Neural progenitor cell (in vitro differentiated cells): ENCODE measurements around the gene ATP10B. TPM values are rescaled to one million over a fixed set of nuclear protein-coding genes. Genes with fewer than 3 reads are reported as not detected.

ENCODE experiments used
- DNase-seq: peaks from one replicate; pipeline ENCODE4 v3.0.0-alpha.2; 2016; ENCODE audit warnings: low spot score
- H2AFZ ChIP-seq: fragments of 200-600 bp; sonication (generic); replicated peaks from 2 replicates; pipeline ENCODE4 v1.6.1; 2016; ENCODE audit warnings: antibody characterized with exemption
- H3F3A ChIP-seq: fragments of 200-600 bp; sonication (generic); 2 replicates; pipeline ENCODE4 v1.6.1; 2016; ENCODE audit warnings: antibody characterized with exemption, low read depth
- H3K27ac ChIP-seq: fragments of 200-600 bp; sonication (generic); 2 replicates; pipeline ENCODE4 v1.5.1; 2016; ENCODE audit warnings: mild to moderate bottlenecking
- H3K27me3 ChIP-seq: fragments of 200-600 bp; sonication (generic); 2 replicates; pipeline ENCODE4 v1.6.1; 2016; ENCODE audit warnings: mild to moderate bottlenecking, moderate library complexity
- H3K36me3 ChIP-seq: fragments of 200-600 bp; sonication (generic); 2 replicates; pipeline ENCODE4 v1.5.1; 2016
- H3K4me1 ChIP-seq: fragments of 200-600 bp; sonication (generic); 2 replicates; pipeline ENCODE4 v1.6.1; 2016; ENCODE audit warnings: mixed run types
- H3K4me2 ChIP-seq: fragments of 200-600 bp; sonication (generic); 2 replicates; pipeline ENCODE4 v1.6.1; 2016
- H3K4me3 ChIP-seq: fragments of 200-600 bp; sonication (generic); 2 replicates; pipeline ENCODE4 v1.5.1; 2016
- H3K79me2 ChIP-seq: fragments of 200-600 bp; sonication (generic); 2 replicates; pipeline ENCODE4 v1.6.1; 2016; ENCODE audit warnings: low read depth
- H3K9ac ChIP-seq: fragments of 200-600 bp; sonication (generic); 2 replicates; pipeline ENCODE4 v1.6.1; 2016
- H3K9me3 ChIP-seq: fragments of 200-600 bp; sonication (generic); 2 replicates; pipeline ENCODE4 v1.5.1; 2016; ENCODE audit warnings: low read depth
- H4K20me1 ChIP-seq: fragments of 200-600 bp; sonication (generic); 2 replicates; pipeline ENCODE4 v1.6.1; 2016; ENCODE audit warnings: low read depth
- H3K27ac Mint-ChIP-seq: 3 replicates; pipeline ENCODE4 v1.8.0; 2021; ENCODE audit warnings: mixed read lengths
- H3K27me3 Mint-ChIP-seq: 2 replicates; pipeline ENCODE4 v1.8.0; 2022; ENCODE audit warnings: low read depth, mild to moderate bottlenecking, inconsistent platforms, moderate library complexity, mixed read lengths; ENCODE audit not compliant: insufficient read depth
- H3K36me3 Mint-ChIP-seq: 3 replicates; pipeline ENCODE4 v1.8.0; 2021; ENCODE audit warnings: mixed read lengths
- H3K4me1 Mint-ChIP-seq: 3 replicates; pipeline ENCODE4 v1.8.0; 2021; ENCODE audit warnings: mixed read lengths
- H3K4me3 Mint-ChIP-seq: 3 replicates; pipeline ENCODE4 v1.8.0; 2021; ENCODE audit warnings: mild to moderate bottlenecking, moderate library complexity, mixed read lengths
- H3K9me3 Mint-ChIP-seq: 3 replicates; pipeline ENCODE4 v1.8.0; 2020; ENCODE audit warnings: mixed read lengths
- EZH2 ChIP-seq: fragments of 200-600 bp; sonication (generic); IDR thresholded peaks from 2 replicates; pipeline ENCODE4 v1.6.1; 2017; ENCODE audit warnings: antibody characterized with exemption, mild to moderate bottlenecking, moderate library complexity
- EZH2phosphoT487 ChIP-seq: fragments of 200-600 bp; sonication (generic); IDR thresholded peaks from 2 replicates; pipeline ENCODE4 v1.6.1; 2017; ENCODE audit warnings: antibody characterized with exemption
- total RNA-seq: library from RNA; depleted of rRNA; stranded (reverse); fragments of >200 nt; gene quantifications from 2 replicates; pipeline ENCODE4 v1.2.3, GENCODE V29; 2015; ENCODE audit warnings: low replicate concordance
- TF ChIP-seq, protein P1 (sequence below): fragments of 200-600 bp; sonication (generic); IDR thresholded peaks from 2 replicates; pipeline ENCODE4 v1.5.1; 2017; ENCODE audit warnings: antibody characterized with exemption, mild to moderate bottlenecking

The ATP10B gene
- total RNA-seq, 1 donor from 2014 or later = not detected

- no peak for TF ChIP-seq EZH2phosphoT487
- TF ChIP-seq, protein P1, sequence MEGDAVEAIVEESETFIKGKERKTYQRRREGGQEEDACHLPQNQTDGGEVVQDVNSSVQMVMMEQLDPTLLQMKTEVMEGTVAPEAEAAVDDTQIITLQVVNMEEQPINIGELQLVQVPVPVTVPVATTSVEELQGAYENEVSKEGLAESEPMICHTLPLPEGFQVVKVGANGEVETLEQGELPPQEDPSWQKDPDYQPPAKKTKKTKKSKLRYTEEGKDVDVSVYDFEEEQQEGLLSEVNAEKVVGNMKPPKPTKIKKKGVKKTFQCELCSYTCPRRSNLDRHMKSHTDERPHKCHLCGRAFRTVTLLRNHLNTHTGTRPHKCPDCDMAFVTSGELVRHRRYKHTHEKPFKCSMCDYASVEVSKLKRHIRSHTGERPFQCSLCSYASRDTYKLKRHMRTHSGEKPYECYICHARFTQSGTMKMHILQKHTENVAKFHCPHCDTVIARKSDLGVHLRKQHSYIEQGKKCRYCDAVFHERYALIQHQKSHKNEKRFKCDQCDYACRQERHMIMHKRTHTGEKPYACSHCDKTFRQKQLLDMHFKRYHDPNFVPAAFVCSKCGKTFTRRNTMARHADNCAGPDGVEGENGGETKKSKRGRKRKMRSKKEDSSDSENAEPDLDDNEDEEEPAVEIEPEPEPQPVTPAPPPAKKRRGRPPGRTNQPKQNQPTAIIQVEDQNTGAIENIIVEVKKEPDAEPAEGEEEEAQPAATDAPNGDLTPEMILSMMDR = no peak
- no peak for TF ChIP-seq EZH2
- H3K9me3 ChIP-seq = no peaks in the 10 kb centered on the region
- no peaks in the 10 kb centered on the region for H3K27me3 ChIP-seq
- H3K9me3 Mint-ChIP-seq = no peaks in the 10 kb centered on the region
- H3K4me3 ChIP-seq = no peak overlapping the region
- H3K79me2 ChIP-seq = no peaks in the 10 kb centered on the region
- H3K4me3 Mint-ChIP-seq = no peak overlapping the region
- H3K36me3 Mint-ChIP-seq = no peaks in the 10 kb centered on the region
- H2AFZ ChIP-seq = no peak overlapping the region
- H3K27ac Mint-ChIP-seq = no peak overlapping the region
- no peaks in the 10 kb centered on the region for H3K27me3 Mint-ChIP-seq
- no peaks in the 10 kb centered on the region for H4K20me1 ChIP-seq
- no peak for DNase-seq
- H3K4me1 Mint-ChIP-seq = no peaks in the 10 kb centered on the region
- no peak overlapping the region for H3K9ac ChIP-seq
- no peak overlapping the region for H3K4me2 ChIP-seq
- H3K4me1 ChIP-seq = no peaks in the 10 kb centered on the region
- no peaks in the 10 kb centered on the region for H3F3A ChIP-seq
- no peaks in the 10 kb centered on the region for H3K36me3 ChIP-seq
- no peak overlapping the region for H3K27ac ChIP-seq
These were observed 210.6 kb downstream of the ATP10B start for GRCh38 chr5:160641405-160641804.

DNA sequence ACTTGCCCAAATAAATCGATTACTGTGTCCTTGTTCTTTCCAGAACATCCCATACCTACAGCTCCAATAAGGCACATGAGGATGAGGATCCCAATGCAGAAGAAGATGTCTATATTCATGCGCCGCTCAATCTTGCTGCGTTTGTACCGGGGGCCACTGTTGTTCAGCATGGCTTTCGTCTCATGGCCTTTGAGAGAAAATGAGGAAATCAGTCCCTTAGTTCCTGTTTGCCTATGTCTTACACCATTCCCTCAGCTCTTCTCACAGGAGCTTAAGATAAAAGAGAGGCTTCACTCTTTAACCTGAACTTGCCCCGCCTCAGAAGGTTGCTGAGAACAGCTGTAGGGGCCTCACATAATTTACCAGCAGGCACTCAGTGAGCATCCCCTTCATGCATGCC, 211.6 kb downstream of the ATP10B start:
- no peaks in the 10 kb centered on the region for H3K9me3 ChIP-seq
- Mint-ChIP-seq H3K27ac (no peak overlapping the region), H3K27me3 (no peaks in the 10 kb centered on the region), H3K36me3 (no peaks in the 10 kb centered on the region), H3K4me1 (no peaks in the 10 kb centered on the region), H3K4me3 (no peak overlapping the region), H3K9me3 (no peaks in the 10 kb centered on the region)
- H3K36me3 ChIP-seq = no peaks in the 10 kb centered on the region
- no peak for TF ChIP-seq EZH2
- TF ChIP-seq, protein P1 = no peak
- TF ChIP-seq EZH2phosphoT487 = no peak
- H3K4me2 ChIP-seq = no peak overlapping the region
- no peak overlapping the region for H3K4me3 ChIP-seq
- no peaks in the 10 kb centered on the region for H3K79me2 ChIP-seq
- no peak overlapping the region for H3K9ac ChIP-seq
- DNase-seq = no peak
- H3F3A ChIP-seq = no peaks in the 10 kb centered on the region
- H3K27me3 ChIP-seq = no peaks in the 10 kb centered on the region
- H3K27ac ChIP-seq = no peak overlapping the region
- no peaks in the 10 kb centered on the region for H3K4me1 ChIP-seq
- H2AFZ ChIP-seq = no peak overlapping the region
- no peaks in the 10 kb centered on the region for H4K20me1 ChIP-seq

DNA sequence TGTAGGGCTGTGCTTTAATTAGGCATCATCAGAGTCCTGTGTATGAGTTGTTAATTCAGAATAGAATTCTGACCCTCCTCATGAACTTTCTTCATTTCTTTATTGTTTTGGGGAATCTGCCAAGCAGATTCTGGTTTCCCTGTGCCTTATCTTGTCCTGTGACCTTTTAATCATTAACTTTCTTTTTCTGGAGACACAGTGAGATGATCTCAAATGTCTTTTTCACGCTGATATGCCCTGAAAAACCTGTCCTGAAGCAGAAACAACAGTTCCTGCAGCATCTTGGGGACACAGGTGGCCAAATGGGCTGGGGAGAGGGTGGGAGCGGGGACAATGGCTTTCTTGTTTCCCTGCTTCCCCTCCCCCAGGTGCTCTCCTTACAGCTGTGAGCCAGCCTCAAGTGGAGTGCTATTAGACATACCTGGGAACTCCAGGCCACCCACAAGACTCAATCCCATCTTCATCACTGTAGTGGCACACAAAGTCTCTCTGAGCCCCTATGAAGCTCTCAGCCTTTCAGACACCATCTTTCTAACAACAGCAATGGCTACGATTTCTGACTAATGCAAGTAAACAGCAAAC, 213.8 kb downstream of the ATP10B start:
- no peak overlapping the region for H3K4me2 ChIP-seq
- H3K27me3 ChIP-seq = no peaks in the 10 kb centered on the region
- Mint-ChIP-seq H3K9me3 (no peaks in the 10 kb centered on the region), H3K27ac (no peak overlapping the region), H3K4me1 (no peaks in the 10 kb centered on the region), H3K4me3 (no peak overlapping the region), H3K27me3 (no peaks in the 10 kb centered on the region), H3K36me3 (no peaks in the 10 kb centered on the region)
- no peak overlapping the region for H3K27ac ChIP-seq
- no peaks in the 10 kb centered on the region for H3K79me2 ChIP-seq
- no peak overlapping the region for H3K4me3 ChIP-seq
- DNase-seq = no peak
- no peaks in the 10 kb centered on the region for H4K20me1 ChIP-seq
- H3K9me3 ChIP-seq = no peaks in the 10 kb centered on the region
- H3F3A ChIP-seq = no peaks in the 10 kb centered on the region
- H2AFZ ChIP-seq = no peak overlapping the region
- no peaks in the 10 kb centered on the region for H3K36me3 ChIP-seq
- H3K9ac ChIP-seq = no peak overlapping the region
- TF ChIP-seq, protein P1 = no peak
- TF ChIP-seq EZH2 = no peak
- no peak for TF ChIP-seq EZH2phosphoT487
- H3K4me1 ChIP-seq = no peaks in the 10 kb centered on the region
